PC-3 (cell line): ENCODE data around the gene COA1.

Source experiments
- CTCF ChIP-seq: fragments of 300-600 bp; sonication (generic); conservative IDR thresholded peaks from 2 replicates; pipeline ENCODE4 v1.5.1; 2017; ENCODE audit warnings: antibody characterized with exemption, low read depth, mild to moderate bottlenecking, low read length
- EZH2phosphoT487 ChIP-seq: fragments of 300-600 bp; sonication (generic); IDR thresholded peaks from 2 replicates; pipeline ENCODE4 v1.6.1; 2018; ENCODE audit warnings: mild to moderate bottlenecking, antibody characterized with exemption, low read length, borderline replicate concordance

DNA sequence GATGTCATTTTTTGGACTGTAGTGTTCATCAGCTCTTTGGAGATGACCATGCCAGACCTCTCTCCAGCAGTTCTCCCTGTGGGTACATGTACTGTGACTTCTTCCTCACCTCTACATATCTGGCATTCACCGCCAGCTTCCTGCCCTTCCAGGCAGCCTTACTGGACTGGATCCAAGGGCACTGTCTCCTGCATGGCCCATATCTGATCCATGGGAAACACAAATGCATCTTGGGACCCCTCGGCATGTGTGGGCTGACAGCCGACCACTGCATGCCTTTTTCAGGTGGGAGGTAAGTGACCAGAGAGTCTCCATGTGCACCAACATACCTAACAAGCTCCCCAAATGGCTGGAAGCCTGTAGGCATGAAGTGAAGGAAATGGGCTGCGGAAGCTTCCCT lies 25.3 kb upstream of the COA1 start:
- TF ChIP-seq CTCF: no peak
- TF ChIP-seq EZH2phosphoT487: no peak
